ENCODE results near the gene RUVBL2.

- no peak for TF ChIP-seq ZNF555 (tag by site-specific recombination; conservative IDR thresholded peaks at IDR 0.05)
- no peak for TF ChIP-seq CTCF (tag by site-specific recombination; IDR thresholded peaks at IDR 0.05)
- no peak for TF ChIP-seq ZBTB8A (tag by site-specific recombination; IDR thresholded peaks at IDR 0.05)
- no peak for TF ChIP-seq ZNF549 (tag by site-specific recombination; IDR thresholded peaks at IDR 0.05)
- TF ChIP-seq ZNF544 (tag by site-specific recombination; IDR thresholded peaks at IDR 0.05), result no peak
- TF ChIP-seq ZNF76 (tag by site-specific recombination; IDR thresholded peaks at IDR 0.05; ENCODE audit: borderline replicate concordance, low read depth), result no peak
- no peak for TF ChIP-seq ZNF449 (tag by site-specific recombination; IDR thresholded peaks at IDR 0.05)
- TF ChIP-seq MZF1 (tag by site-specific recombination; IDR thresholded peaks at IDR 0.05; ENCODE audit: borderline replicate concordance), result no peak
- TF ChIP-seq KLF16 (tag by site-specific recombination; IDR thresholded peaks at IDR 0.05), result no peak
- TF ChIP-seq KLF9 (tag by site-specific recombination; IDR thresholded peaks at IDR 0.05; ENCODE audit: low read depth), result no peak
- TF ChIP-seq ZNF473 (tag by site-specific recombination; IDR thresholded peaks at IDR 0.05), result no peak
- no peak for TF ChIP-seq ZNF302 (tag by site-specific recombination; IDR thresholded peaks at IDR 0.05; ENCODE audit: low read depth)
- no peak for TF ChIP-seq ZNF175 (tag by site-specific recombination; IDR thresholded peaks at IDR 0.05)
- TF ChIP-seq TRIM28 (IDR thresholded peaks at IDR 0.05; ENCODE audit: borderline replicate concordance, low read length), result no peak
Observed at GRCh38 chr19:49022116-49022515, 28.4 kb downstream of the RUVBL2 start.
